Measurements from ENCODE around the gene SAG. TPM values are rescaled to one million over a fixed set of nuclear protein-coding genes. Genes with fewer than 3 reads are reported as not detected.

Gene SAG
- total and polyA plus RNA-seq, 3 donors from 2014 or later = 5.1 to 25.6 (median 10.2) TPM

DNA sequence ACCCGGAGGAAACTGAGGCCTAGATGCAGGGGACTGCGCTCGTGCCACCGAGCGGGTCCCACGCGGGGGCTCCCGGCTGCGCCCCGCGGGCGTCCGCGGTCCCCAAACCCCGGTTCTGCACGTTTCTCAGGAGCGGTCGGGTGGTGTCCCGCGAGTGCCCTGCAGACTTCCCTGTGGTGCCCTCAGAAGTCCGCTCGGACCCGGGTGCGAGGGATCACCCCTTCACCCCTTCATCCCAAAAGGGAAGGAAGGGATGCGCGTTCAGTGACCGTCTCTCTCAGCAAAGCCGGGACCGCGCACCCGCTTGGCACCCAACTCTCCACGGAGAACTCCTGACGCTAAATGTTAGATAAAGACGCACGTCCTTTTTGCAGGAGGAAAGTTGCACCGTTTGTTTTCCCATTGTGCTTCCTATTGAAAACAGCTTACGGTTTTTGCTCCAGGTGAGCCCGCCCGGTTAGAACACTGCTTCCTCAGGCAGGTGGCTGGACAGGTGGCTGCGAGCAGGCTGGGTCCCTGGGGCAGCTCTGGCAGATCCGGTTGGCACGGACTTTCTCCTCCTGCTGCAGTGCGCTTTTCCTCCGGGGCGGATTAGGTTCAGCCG is 47.5 kb downstream of the SAG start:
- intact Hi-C loops (cut with DNase I; ENCODE audit: low total_unique reads) = loop anchor here (10.0 kb wide), 2 partner anchors 80 to 90 kb away; no protein-coding TSS in a partner anchor
- WGBS, 2 donors = 6% methylated on average over 7 to 41 of the region's 46 CpGs
- Histone ChIP-seq H3K4me1 (peaks cover 11% of the 10 kb centered on the region), H3K27me3 (no peaks in the 10 kb centered on the region), H3K36me3 (ENCODE audit: low read depth, missing control alignments) (no peaks in the 10 kb centered on the region), H3K4me3 (peak overlapping the region; percentile 58 to 65), H3K27ac (no peak overlapping the region), H3K9me3 (no peaks in the 10 kb centered on the region)
- DNase-seq = peak; percentile 53
- no peak for TF ChIP-seq POLR2A (IDR thresholded peaks at IDR 0.05)
- TF ChIP-seq, protein P1, sequence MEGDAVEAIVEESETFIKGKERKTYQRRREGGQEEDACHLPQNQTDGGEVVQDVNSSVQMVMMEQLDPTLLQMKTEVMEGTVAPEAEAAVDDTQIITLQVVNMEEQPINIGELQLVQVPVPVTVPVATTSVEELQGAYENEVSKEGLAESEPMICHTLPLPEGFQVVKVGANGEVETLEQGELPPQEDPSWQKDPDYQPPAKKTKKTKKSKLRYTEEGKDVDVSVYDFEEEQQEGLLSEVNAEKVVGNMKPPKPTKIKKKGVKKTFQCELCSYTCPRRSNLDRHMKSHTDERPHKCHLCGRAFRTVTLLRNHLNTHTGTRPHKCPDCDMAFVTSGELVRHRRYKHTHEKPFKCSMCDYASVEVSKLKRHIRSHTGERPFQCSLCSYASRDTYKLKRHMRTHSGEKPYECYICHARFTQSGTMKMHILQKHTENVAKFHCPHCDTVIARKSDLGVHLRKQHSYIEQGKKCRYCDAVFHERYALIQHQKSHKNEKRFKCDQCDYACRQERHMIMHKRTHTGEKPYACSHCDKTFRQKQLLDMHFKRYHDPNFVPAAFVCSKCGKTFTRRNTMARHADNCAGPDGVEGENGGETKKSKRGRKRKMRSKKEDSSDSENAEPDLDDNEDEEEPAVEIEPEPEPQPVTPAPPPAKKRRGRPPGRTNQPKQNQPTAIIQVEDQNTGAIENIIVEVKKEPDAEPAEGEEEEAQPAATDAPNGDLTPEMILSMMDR (IDR thresholded peaks at IDR 0.05) = no peak

- intact Hi-C loops (cut with DNase I; ENCODE audit: low total_unique reads) = loop anchor here (10.0 kb wide), 2 partner anchors 79 to 91 kb away; no protein-coding TSS in a partner anchor
- WGBS, 2 donors = 57 to 74% methylated on average over 10 of the region's 10 CpGs
- DNase-seq = no peak
- Histone ChIP-seq H3K4me1 (peaks cover 11% of the 10 kb centered on the region), H3K27me3 (no peaks in the 10 kb centered on the region), H3K4me3 (no peak overlapping the region), H3K9me3 (no peaks in the 10 kb centered on the region), H3K36me3 (ENCODE audit: low read depth, missing control alignments) (no peaks in the 10 kb centered on the region), H3K27ac (no peak overlapping the region)
- TF ChIP-seq POLR2A (IDR thresholded peaks at IDR 0.05) = no peak
Measured at GRCh38 chr2:233355916-233356315, 48.3 kb downstream of the SAG start.

DNA sequence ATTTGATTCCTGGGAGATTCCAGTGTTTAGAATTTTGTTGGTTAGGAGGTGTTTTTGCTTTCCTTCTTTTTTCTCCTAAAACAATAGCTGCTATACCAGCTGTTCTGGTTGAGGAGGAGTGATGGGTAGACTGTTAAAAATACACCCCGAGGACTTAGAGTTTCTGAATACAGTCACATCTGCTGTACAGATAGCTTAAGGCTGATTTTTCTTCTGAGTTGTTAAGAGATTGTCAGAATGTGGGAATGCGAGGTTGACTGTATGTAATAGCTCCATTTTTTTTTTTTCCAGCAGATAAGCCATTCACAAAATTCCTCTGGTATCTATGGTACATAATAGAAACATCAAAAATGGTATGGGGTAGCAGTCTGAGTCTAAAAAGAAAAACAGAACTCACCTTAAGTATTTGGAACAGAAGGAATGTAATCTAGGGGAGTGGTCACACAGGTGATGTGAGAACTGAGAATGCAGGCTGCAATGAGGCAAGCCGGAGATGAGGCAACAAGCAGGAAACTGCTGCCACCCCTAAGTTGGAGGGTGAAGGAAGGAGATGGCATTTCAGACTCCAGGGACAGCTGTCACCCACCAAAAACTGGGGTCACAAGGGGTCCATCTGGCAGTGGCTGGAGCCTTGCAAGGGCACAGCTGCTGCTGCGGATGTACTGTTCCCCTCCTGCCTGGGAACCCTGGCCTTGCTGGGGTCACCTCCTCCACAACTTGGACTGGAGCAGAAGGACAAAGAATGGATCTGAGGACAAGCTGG is 49.1 kb downstream of the SAG start:
- intact Hi-C loops (cut with DNase I; ENCODE audit: low total_unique reads) = loop anchor here (10.0 kb wide), 2 partner anchors 78 to 92 kb away; no protein-coding TSS in a partner anchor
- no peak overlapping the region for H3K27ac ChIP-seq
- WGBS, 2 donors = 46 to 63% methylated on average over 4 of the region's 4 CpGs

GRCh38 chr2:233358335-233358734 is 50.7 kb downstream of the SAG start:
- no peak for DNase-seq
- no peaks in the 10 kb centered on the region for H3K36me3 ChIP-seq (ENCODE audit: low read depth, missing control alignments)
- no peak for TF ChIP-seq POLR2A (IDR thresholded peaks at IDR 0.05)
- TF ChIP-seq, protein P1 (IDR thresholded peaks at IDR 0.05) = no peak
- H3K4me3 ChIP-seq = no peak overlapping the region
- intact Hi-C loops (cut with DNase I; ENCODE audit: low total_unique reads) = loop anchor here (10.0 kb wide), 2 partner anchors 76 to 94 kb away; no protein-coding TSS in a partner anchor
- H3K9me3 ChIP-seq = no peaks in the 10 kb centered on the region
- peaks cover 11% of the 10 kb centered on the region for H3K4me1 ChIP-seq
- WGBS, 2 donors = 88 to 91% methylated on average over 4 of the region's 4 CpGs
- no peak overlapping the region for H3K27ac ChIP-seq
- H3K27me3 ChIP-seq = no peaks in the 10 kb centered on the region

More for the DNA sequence above, 49.1 kb downstream of the SAG start:
- no peaks in the 10 kb centered on the region for H3K36me3 ChIP-seq (ENCODE audit: low read depth, missing control alignments)
- H3K27me3 ChIP-seq = no peaks in the 10 kb centered on the region
- TF ChIP-seq POLR2A (IDR thresholded peaks at IDR 0.05) = no peak
- TF ChIP-seq, protein P1 (IDR thresholded peaks at IDR 0.05) = no peak
- H3K4me1 ChIP-seq = peaks cover 11% of the 10 kb centered on the region
- no peak overlapping the region for H3K4me3 ChIP-seq
- DNase-seq = no peak
- no peaks in the 10 kb centered on the region for H3K9me3 ChIP-seq

DNA sequence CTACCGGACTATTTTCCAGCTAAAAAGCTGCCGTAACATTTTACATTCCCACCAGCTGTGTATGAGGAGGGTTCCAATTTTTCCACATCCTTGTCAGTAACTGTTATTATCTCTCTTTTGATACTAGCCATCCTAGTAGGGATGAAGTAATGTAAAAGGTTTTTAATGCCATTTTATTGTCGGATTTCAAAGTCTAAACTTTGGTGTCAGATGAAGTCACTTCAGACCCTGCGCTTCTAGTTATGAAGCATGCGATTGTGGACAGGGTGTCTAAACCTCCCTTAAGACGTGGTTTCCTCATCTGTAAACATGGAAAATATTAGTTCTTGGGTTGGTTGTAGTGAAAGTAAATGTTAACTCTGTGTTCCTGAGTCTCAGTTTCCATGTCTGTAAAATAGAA is 51.3 kb downstream of the SAG start:
- no peaks in the 10 kb centered on the region for H3K27me3 ChIP-seq
- no peak for DNase-seq
- H3K27ac ChIP-seq = no peak overlapping the region
- no peaks in the 10 kb centered on the region for H3K36me3 ChIP-seq (ENCODE audit: low read depth, missing control alignments)
- H3K9me3 ChIP-seq = no peaks in the 10 kb centered on the region
- 94 to 96% methylated on average over 6 of the region's 6 CpGs for WGBS, 2 donors
- TF ChIP-seq POLR2A (IDR thresholded peaks at IDR 0.05) = no peak
- TF ChIP-seq, protein P1 (IDR thresholded peaks at IDR 0.05) = no peak
- peaks cover 9% of the 10 kb centered on the region for H3K4me1 ChIP-seq
- no peak overlapping the region for H3K4me3 ChIP-seq
- intact Hi-C loops (cut with DNase I; ENCODE audit: low total_unique reads) = loop anchor here (10.0 kb wide), 2 partner anchors 76 to 94 kb away; no protein-coding TSS in a partner anchor

Measured in testis (tissue), 3 donors.